Activated naive CD8-positive, alpha-beta T cell (primary cell): Measurements from ENCODE around the gene AMBP.

Source experiments
- H3K27ac Mint-ChIP-seq: one replicate; pipeline ENCODE4 v1.8.0; 2021; ENCODE audit warnings: mixed read lengths
- H3K27me3 Mint-ChIP-seq: one replicate; pipeline ENCODE4 v1.8.0; 2021; ENCODE audit warnings: mixed read lengths
- H3K36me3 Mint-ChIP-seq: one replicate; pipeline ENCODE4 v1.8.0; 2021; ENCODE audit warnings: mixed read lengths
- H3K4me1 Mint-ChIP-seq: one replicate; pipeline ENCODE4 v1.8.0; 2021; ENCODE audit warnings: low read depth, mixed read lengths
- H3K4me3 Mint-ChIP-seq: one replicate; pipeline ENCODE4 v1.8.0; 2021; ENCODE audit warnings: mild to moderate bottlenecking, mixed read lengths
- H3K9me3 Mint-ChIP-seq: one replicate; pipeline ENCODE4 v1.8.0; 2021; ENCODE audit warnings: low read depth, mixed read lengths

Gene AMBP

GRCh38 chr9:114015607-114016006, 62.5 kb downstream of the AMBP start:
- Mint-ChIP-seq H3K36me3 (peaks cover 6% of the 10 kb centered on the region), H3K4me3 (no peak overlapping the region), H3K9me3 (peaks cover 8% of the 10 kb centered on the region), H3K27me3 (no peaks in the 10 kb centered on the region), H3K27ac (no peak overlapping the region), H3K4me1 (no peaks in the 10 kb centered on the region)

GRCh38 chr9:114014044-114014443, 64.1 kb downstream of the AMBP start:
- H3K27me3 Mint-ChIP-seq, result no peaks in the 10 kb centered on the region
- peaks cover 8% of the 10 kb centered on the region for H3K9me3 Mint-ChIP-seq
- H3K36me3 Mint-ChIP-seq, result peaks cover 6% of the 10 kb centered on the region
- H3K4me3 Mint-ChIP-seq, result no peak overlapping the region
- H3K27ac Mint-ChIP-seq, result no peak overlapping the region
- no peaks in the 10 kb centered on the region for H3K4me1 Mint-ChIP-seq

- peaks cover 8% of the 10 kb centered on the region for H3K9me3 Mint-ChIP-seq
- H3K36me3 Mint-ChIP-seq, result peaks cover 6% of the 10 kb centered on the region
- no peaks in the 10 kb centered on the region for H3K27me3 Mint-ChIP-seq
- H3K4me3 Mint-ChIP-seq, result no peak overlapping the region
- no peaks in the 10 kb centered on the region for H3K4me1 Mint-ChIP-seq
- no peak overlapping the region for H3K27ac Mint-ChIP-seq
These were observed 66.0 kb downstream of the AMBP start for GRCh38 chr9:114012126-114012525.

- Mint-ChIP-seq H3K27me3 (no peaks in the 10 kb centered on the region), H3K36me3 (peaks cover 6% of the 10 kb centered on the region), H3K27ac (no peak overlapping the region), H3K9me3 (peaks cover 8% of the 10 kb centered on the region), H3K4me1 (no peaks in the 10 kb centered on the region), H3K4me3 (no peak overlapping the region)
These were observed 66.8 kb downstream of the AMBP start for GRCh38 chr9:114011313-114011712.
